ENCODE measurements around the gene TASL. TPM values are rescaled to one million over a fixed set of nuclear protein-coding genes. Genes with fewer than 3 reads are reported as not detected.
"Not testable (repeated sequence)": the region's sequence is repeated elsewhere in the genome, so short reads cannot be mapped to it uniquely, and the experiment has no call there.

Gene TASL
- polyA plus RNA-seq, 1 experiment: not detected

DNA sequence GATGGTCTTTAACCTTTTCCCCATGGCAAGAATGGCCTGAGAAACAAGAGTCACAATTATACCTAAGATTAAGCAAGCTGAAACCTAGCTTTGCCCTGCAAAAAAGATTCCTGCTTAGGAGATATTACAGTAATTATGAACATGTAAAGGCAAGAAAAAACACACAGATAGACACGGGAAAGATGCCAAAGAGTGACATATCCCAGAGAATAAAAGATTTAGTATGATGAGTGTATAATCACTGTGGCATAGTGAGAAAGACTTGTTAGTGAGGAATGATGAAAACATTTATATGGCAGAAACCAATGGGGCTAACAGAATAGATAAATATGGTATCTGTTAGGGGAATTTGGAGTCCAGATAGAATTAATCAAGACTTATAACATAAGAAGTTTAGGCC, 29.6 kb upstream of the TASL start:
- ChIA-PET CTCF (no interaction called here), POLR2A (no interaction called here)
- no peak overlapping the region for H3K27ac ChIP-seq (ENCODE audit: low read depth, low read length)
- no peaks in the 10 kb centered on the region for H3K9me3 ChIP-seq (ENCODE audit: control insufficient read depth, insufficient read depth, low read length)
- H3K4me3 ChIP-seq (ENCODE audit: low read depth, low read length): no peak overlapping the region
- no peaks in the 10 kb centered on the region for H3K27me3 ChIP-seq (ENCODE audit: control insufficient read depth, insufficient read depth, low read length)
- TF ChIP-seq, protein P1, sequence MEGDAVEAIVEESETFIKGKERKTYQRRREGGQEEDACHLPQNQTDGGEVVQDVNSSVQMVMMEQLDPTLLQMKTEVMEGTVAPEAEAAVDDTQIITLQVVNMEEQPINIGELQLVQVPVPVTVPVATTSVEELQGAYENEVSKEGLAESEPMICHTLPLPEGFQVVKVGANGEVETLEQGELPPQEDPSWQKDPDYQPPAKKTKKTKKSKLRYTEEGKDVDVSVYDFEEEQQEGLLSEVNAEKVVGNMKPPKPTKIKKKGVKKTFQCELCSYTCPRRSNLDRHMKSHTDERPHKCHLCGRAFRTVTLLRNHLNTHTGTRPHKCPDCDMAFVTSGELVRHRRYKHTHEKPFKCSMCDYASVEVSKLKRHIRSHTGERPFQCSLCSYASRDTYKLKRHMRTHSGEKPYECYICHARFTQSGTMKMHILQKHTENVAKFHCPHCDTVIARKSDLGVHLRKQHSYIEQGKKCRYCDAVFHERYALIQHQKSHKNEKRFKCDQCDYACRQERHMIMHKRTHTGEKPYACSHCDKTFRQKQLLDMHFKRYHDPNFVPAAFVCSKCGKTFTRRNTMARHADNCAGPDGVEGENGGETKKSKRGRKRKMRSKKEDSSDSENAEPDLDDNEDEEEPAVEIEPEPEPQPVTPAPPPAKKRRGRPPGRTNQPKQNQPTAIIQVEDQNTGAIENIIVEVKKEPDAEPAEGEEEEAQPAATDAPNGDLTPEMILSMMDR (IDR thresholded peaks at IDR 0.05; ENCODE audit: low read depth, low read length): no peak
- no peak for DNase-seq (ENCODE audit: low read depth, low spot score)

DNA sequence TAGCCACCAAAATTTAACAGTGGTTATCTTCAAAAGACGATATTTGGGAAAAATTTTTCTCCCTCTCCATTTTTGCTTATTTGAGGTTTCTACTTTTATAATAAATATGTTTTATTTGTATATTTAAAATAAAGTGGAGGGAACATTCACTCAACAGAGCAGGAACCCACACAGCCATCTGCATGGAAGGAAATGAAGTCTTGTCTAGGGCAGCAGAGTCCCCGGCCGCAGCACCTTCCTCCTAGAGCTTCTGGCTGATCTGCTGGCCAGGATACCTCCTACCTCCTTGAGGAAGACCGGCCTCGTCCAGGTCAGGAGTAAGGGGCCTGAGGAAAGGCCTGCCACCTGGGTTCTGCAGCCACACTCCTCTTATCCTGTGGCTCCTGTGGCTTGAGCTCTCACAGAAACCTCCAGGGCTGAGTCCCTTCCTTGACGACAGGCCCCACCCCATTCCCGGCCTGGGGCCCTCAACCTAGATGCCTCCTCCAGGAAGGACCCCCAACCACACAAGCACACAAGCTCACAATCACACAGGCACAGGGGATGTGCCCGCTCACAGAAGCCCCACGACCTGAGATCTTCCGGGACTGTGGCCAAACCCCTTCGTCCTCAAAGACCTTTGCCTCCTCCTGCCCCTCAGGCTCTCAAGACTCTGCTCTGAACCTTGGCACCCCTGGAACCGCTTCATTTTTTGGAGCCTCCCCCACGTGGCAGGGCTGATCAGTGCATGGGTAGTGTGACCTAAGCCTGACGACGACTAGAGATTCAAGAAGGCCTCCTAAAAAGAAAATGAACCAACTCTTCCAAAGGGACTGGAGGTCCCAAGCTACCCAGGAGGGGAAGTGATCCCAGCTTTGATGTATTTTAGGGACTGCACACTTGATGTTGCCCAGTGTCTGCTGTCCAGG, 23.0 kb upstream of the TASL start:
- H3K27me3 ChIP-seq (ENCODE audit: control insufficient read depth, insufficient read depth, low read length); CTCF ChIA-PET; DNase-seq (ENCODE audit: low read depth, low spot score); H3K27ac ChIP-seq (ENCODE audit: low read depth, low read length); H3K9me3 ChIP-seq (ENCODE audit: control insufficient read depth, insufficient read depth, low read length); H3K4me3 ChIP-seq (ENCODE audit: low read depth, low read length); POLR2A ChIA-PET: not testable (repeated sequence)

DNA sequence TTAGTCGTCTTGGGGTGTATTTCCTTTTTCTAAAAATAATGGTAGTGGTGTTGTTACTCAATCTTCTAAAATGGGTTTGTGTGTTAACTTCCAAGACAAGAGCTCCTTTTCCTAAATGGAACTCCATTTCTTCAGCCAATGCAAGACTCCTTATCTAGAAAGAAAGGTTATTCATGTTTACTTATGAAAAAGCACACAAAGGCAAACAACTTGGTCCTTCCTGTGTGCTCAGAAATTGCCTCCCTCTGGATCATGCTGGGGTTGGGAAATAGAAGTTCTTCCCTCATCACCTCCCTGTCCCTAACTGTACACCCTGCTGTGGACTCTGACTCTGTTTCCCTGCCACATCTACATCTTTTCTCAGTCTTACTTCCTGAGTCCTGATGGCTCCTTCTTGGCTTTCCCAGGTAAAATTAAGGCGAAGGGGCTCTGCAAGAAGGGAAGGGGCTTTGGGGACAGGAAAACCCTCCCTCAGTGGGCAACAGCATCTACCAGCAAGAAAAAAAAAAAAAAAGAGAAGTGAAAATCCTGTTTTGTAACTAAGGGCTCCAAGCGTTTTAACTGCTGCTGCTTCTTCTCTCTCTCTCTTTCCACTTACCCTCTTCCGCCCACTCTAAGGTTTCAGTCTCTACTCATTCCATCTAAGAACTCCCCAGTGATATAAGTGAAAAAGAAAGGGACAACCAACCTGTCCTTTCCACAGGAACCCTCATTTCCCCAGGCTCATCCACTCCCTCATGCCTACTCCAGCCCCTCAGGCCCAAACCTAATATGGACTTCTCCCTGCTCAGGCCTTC, 19.8 kb upstream of the TASL start:
- ChIA-PET POLR2A (no interaction called here), CTCF (no interaction called here)
- Histone ChIP-seq H3K27ac (ENCODE audit: low read depth, low read length) (no peak overlapping the region), H3K4me3 (ENCODE audit: low read depth, low read length) (no peak overlapping the region), H3K9me3 (ENCODE audit: control insufficient read depth, insufficient read depth, low read length) (no peaks in the 10 kb centered on the region), H3K27me3 (ENCODE audit: control insufficient read depth, insufficient read depth, low read length) (no peaks in the 10 kb centered on the region)
- TF ChIP-seq, protein P1 (IDR thresholded peaks at IDR 0.05; ENCODE audit: low read depth, low read length): no peak
- DNase-seq (ENCODE audit: low read depth, low spot score): no peak

DNA sequence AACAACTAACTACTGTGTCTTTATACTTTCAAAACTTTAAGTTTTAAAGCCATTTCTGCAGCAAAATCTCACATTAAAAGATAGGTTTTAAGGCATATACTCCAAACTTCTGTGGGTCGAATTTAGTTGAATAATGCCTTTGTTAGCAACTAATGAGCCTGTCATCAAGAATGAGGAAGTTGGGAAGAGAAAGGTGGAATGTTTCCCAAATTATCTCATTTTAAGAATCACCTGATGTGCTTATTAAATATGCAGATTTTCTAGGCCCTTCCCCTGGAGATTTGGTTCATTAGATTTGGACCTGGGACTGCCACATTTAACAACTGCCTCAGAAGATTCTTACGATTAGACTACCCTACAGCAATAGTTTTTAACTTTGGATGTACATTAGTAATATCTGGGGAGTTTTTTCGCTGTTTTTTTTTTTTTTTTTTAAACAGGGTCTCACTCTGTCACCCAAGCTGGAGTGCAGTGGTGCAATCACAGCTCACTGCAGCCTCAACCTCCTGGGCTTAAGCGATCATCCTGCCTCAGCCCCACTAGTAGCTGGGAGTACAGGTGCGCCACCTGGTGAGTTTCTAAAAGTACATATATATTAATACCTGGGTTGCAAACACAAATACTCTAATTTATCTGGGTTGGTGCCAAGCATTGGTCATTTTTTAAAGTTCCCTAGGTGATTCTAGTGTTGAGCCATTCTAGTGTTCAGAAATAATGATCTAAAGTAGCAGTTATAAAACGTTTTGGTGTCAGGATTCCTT, 16.1 kb upstream of the TASL start:
- ChIA-PET POLR2A (no interaction called here), CTCF (no interaction called here)

DNA sequence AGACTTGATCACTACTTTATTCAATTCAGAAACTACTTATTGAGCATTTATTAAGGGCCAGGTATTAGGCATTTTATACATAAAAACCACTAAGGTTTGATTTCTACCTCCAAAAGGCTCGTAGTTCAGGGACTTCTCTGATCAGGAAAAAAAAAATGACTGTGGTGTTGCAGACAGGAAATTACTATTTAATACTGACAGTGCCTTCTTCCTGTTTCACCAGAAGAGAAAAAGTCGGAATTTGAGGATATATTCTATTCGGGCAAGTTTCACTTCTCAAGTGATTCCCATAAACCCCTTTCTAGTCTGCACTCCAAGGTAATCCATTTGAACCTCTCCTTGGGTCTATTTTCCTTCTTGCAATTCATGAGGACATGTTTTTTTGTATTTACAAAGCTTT, 15.3 kb upstream of the TASL start:
- Histone ChIP-seq H3K27ac (ENCODE audit: low read depth, low read length) (no peak overlapping the region), H3K4me3 (ENCODE audit: low read depth, low read length) (no peak overlapping the region), H3K9me3 (ENCODE audit: control insufficient read depth, insufficient read depth, low read length) (no peaks in the 10 kb centered on the region), H3K27me3 (ENCODE audit: control insufficient read depth, insufficient read depth, low read length) (no peaks in the 10 kb centered on the region)
- TF ChIP-seq, protein P1 (IDR thresholded peaks at IDR 0.05; ENCODE audit: low read depth, low read length): no peak
- POLR2A ChIA-PET: no interaction called here
- CTCF ChIA-PET: no interaction called here
- no peak for DNase-seq (ENCODE audit: low read depth, low spot score)

More for the DNA sequence above, 16.1 kb upstream of the TASL start:
- TF ChIP-seq, protein P1 (IDR thresholded peaks at IDR 0.05; ENCODE audit: low read depth, low read length): no peak
- Histone ChIP-seq H3K27ac (ENCODE audit: low read depth, low read length) (no peak overlapping the region), H3K4me3 (ENCODE audit: low read depth, low read length) (no peak overlapping the region), H3K9me3 (ENCODE audit: control insufficient read depth, insufficient read depth, low read length) (no peaks in the 10 kb centered on the region), H3K27me3 (ENCODE audit: control insufficient read depth, insufficient read depth, low read length) (no peaks in the 10 kb centered on the region)
- DNase-seq (ENCODE audit: low read depth, low spot score): no peak
